Colonic mucosa (tissue), 4 donors: ENCODE data around the gene HOXC12. TPM values are rescaled to one million over a fixed set of nuclear protein-coding genes. Genes with fewer than 3 reads are reported as not detected.

ENCODE experiments used
- DNase-seq: peaks from one replicate; pipeline ENCODE4 v3.0.0-alpha.2; 2020
- H3K27ac ChIP-seq: fragments of 200-600 bp; one replicate; pipeline ENCODE4 v1.8.0; 2021
- H3K27me3 ChIP-seq: fragments of 200-600 bp; one replicate; pipeline ENCODE4 v1.8.0; 2021
- H3K36me3 ChIP-seq: fragments of 200-600 bp; one replicate; pipeline ENCODE4 v1.8.0; 2021
- H3K4me1 ChIP-seq: fragments of 200-600 bp; one replicate; pipeline ENCODE4 v1.8.0; 2021; ENCODE audit warnings: mild to moderate bottlenecking
- H3K4me3 ChIP-seq: fragments of 200-600 bp; one replicate; pipeline ENCODE4 v1.8.0; 2021
- H3K9ac ChIP-seq, 2 donors: one replicate each; pipeline ENCODE4 v1.7.0; 2013; ENCODE audit warnings: control low read depth in 2 of 2, low read depth in 2 of 2, low read length in 2 of 2
- H3K9me3 ChIP-seq: fragments of 200-600 bp; one replicate; pipeline ENCODE4 v1.8.0; 2021
- intact Hi-C: fragments of 100-400 bp; cut with DNase I; formaldehyde crosslinking; loops from one replicate; pipeline ENCODE4 v1.14.1; 2022
- total RNA-seq, 2 donors: library from RNA; stranded (reverse); fragmentation: NEBNext Ultra II Directional in 1 of 2; extraction: Animal tissue kit (Norgen Biotek cat#: 25700) in 1 of 2; gene quantifications; one replicate each; pipeline ENCODE4 v1.2.1, GENCODE V29; 2021
- TF ChIP-seq, protein P1 (sequence below): fragments of 200-600 bp; IDR thresholded peaks from one replicate; pipeline ENCODE4 v1.8.0; 2022; ENCODE audit warnings: antibody characterized with exemption, mild to moderate bottlenecking
- donor health status: healthy.
- donor health status: DM: no; HTN: no; CAD: no.
- donor health status: DM: no; HTN: no; CAD: no.

HOXC12 gene
- total RNA-seq, 2 donors from 2014 or later: not detected

- Histone ChIP-seq H3K27me3 (peaks cover 96% of the 10 kb centered on the region), H3K27ac (no peak overlapping the region), H3K9me3 (no peaks in the 10 kb centered on the region), H3K9ac (no peak overlapping the region), H3K4me3 (no peak overlapping the region), H3K36me3 (no peaks in the 10 kb centered on the region), H3K4me1 (no peaks in the 10 kb centered on the region)
- intact Hi-C loops: no loop called here
- DNase-seq: no peak
- TF ChIP-seq, protein P1, sequence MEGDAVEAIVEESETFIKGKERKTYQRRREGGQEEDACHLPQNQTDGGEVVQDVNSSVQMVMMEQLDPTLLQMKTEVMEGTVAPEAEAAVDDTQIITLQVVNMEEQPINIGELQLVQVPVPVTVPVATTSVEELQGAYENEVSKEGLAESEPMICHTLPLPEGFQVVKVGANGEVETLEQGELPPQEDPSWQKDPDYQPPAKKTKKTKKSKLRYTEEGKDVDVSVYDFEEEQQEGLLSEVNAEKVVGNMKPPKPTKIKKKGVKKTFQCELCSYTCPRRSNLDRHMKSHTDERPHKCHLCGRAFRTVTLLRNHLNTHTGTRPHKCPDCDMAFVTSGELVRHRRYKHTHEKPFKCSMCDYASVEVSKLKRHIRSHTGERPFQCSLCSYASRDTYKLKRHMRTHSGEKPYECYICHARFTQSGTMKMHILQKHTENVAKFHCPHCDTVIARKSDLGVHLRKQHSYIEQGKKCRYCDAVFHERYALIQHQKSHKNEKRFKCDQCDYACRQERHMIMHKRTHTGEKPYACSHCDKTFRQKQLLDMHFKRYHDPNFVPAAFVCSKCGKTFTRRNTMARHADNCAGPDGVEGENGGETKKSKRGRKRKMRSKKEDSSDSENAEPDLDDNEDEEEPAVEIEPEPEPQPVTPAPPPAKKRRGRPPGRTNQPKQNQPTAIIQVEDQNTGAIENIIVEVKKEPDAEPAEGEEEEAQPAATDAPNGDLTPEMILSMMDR: no peak
These were observed 34.8 kb downstream of the HOXC12 start for GRCh38 chr12:53989227-53990113.

- no peak for DNase-seq
- intact Hi-C loops: no loop called here
- H3K9ac ChIP-seq: no peak overlapping the region
These were observed 35.8 kb downstream of the HOXC12 start for GRCh38 chr12:53990311-53991076.

DNA sequence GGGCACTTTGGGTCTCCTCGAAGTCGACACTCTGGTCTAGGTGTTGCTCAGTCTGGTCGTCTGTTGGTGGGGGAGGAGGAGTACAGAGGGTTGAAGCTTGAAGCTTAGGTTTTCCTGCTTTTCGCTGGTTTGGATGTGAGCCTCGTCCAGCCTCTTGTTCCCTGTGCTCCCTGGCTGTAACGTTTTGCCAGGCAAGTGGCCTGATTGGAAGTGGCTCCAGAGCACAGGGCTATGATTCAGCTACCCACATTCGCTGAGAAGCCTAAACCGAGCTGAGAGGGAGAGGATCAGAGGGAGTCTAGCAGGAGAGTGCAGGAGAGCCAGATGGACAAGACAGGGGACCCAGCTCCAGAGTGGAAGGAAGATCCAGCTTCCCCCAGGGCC lies 36.4 kb downstream of the HOXC12 start:
- Histone ChIP-seq H3K9ac (no peak overlapping the region), H3K27me3 (peaks cover 99% of the 10 kb centered on the region), H3K36me3 (no peaks in the 10 kb centered on the region), H3K4me1 (peaks cover 8% of the 10 kb centered on the region), H3K9me3 (no peaks in the 10 kb centered on the region), H3K4me3 (no peak overlapping the region), H3K27ac (no peak overlapping the region)
- no peak for DNase-seq
- intact Hi-C loops: no loop called here
- TF ChIP-seq, protein P1: no peak

More at GRCh38 chr12:53990311-53991076, 35.8 kb downstream of the HOXC12 start:
- peaks cover 5% of the 10 kb centered on the region for H3K4me1 ChIP-seq
- peaks cover 99% of the 10 kb centered on the region for H3K27me3 ChIP-seq
- no peaks in the 10 kb centered on the region for H3K9me3 ChIP-seq
- TF ChIP-seq, protein P1: no peak
- no peak overlapping the region for H3K27ac ChIP-seq
- no peak overlapping the region for H3K4me3 ChIP-seq
- no peaks in the 10 kb centered on the region for H3K36me3 ChIP-seq

- Histone ChIP-seq H3K4me3 (no peak overlapping the region), H3K4me1 (peaks cover 9% of the 10 kb centered on the region), H3K27ac (no peak overlapping the region), H3K36me3 (no peaks in the 10 kb centered on the region), H3K9me3 (no peaks in the 10 kb centered on the region), H3K9ac (no peak overlapping the region), H3K27me3 (peaks cover 99% of the 10 kb centered on the region)
- no peak for DNase-seq
- intact Hi-C loops: no loop called here
- TF ChIP-seq, protein P1: no peak
These were observed 37.7 kb downstream of the HOXC12 start for GRCh38 chr12:53992377-53992889.

DNA sequence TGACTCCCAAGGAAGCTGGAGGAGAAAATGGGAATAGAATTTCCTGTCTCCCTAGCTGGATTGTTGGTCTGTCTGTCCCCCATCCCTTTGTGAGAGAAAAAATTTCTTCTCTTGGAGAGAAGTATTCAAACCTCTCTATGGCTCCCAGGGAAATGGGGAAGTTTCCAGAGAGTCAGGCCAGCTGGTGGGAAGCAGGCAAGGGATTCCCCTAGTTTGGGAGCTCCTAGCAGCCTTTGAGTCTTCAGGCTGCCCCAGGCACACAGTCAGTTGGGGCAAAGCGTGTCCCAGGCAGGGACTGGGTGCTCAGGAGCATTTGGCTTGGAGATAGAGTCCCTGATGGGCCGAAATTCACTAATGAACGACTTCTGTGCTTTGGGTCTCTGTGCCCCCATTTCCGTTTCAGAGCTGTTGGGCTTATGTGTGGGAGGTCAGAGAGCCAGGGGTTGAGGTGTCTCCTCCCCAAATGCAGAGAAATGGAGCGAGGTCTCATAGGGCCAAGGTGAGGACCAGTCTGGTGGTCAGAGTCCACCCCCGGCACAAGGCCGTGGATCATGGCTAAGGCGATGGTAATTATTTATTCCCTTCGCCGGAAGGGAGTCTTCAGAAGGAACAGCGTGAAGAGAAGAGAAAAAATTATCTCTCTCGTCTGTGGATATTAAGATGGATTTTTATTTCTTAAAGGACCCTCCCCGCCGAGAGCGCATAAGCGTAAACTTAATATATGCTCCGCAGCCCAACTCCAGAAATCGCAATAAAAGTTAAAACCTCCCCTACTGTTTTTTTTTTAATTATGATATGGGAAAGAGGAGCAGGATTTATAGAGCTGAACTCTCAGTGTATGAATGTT lies 38.7 kb downstream of the HOXC12 start:
- Histone ChIP-seq H3K27ac (no peak overlapping the region), H3K27me3 (peaks cover 100% of the 10 kb centered on the region), H3K36me3 (no peaks in the 10 kb centered on the region), H3K9me3 (no peaks in the 10 kb centered on the region), H3K9ac (no peak overlapping the region), H3K4me1 (peaks cover 9% of the 10 kb centered on the region), H3K4me3 (no peak overlapping the region)
- DNase-seq: no peak
- intact Hi-C loops: no loop called here
- TF ChIP-seq, protein P1: no peak
